H1 (cell line): ENCODE measurements around the gene MEF2A. TPM values are rescaled to one million over a fixed set of nuclear protein-coding genes. Genes with fewer than 3 reads are reported as not detected.

Source experiments
- CTCF ChIA-PET: fragments of 300-600 bp; sonication (Branson Sonifier 250); formaldehyde crosslinking; loops from one replicate; lab custom pipeline; 2021; ENCODE audit not compliant: partially characterized antibody; lab: Charles Lee
- POLR2A ChIA-PET: fragments of 300-600 bp; sonication (Branson Sonifier 250); formaldehyde crosslinking; loops from one replicate; lab custom pipeline; 2021; ENCODE audit warnings: inconsistent platforms; ENCODE audit not compliant: partially characterized antibody; lab: Charles Lee
- DNase-seq, 2 experiments: peaks; one replicate each; pipeline versions ENCODE4 v3.0.0 to v3.0.0-alpha.2; 2010 to 2022; ENCODE audit warnings: low spot score in 2 of 2, low read depth in 1 of 2, mixed read lengths in 1 of 2
- FAIRE-seq: peaks from 2 replicates; lab custom pipeline; 2011; peaks lifted over from hg19 to GRCh38; lab: Jason Lieb, UNC
- H2AFZ ChIP-seq: 2 replicates; pipeline ENCODE4 v1.8.1; 2012; ENCODE audit warnings: low read length, inconsistent platforms
- H2AK5ac ChIP-seq: 2 replicates; pipeline ENCODE4 v1.6.1; 2013; ENCODE audit warnings: low read depth, low read length
- H2BK120ac ChIP-seq: replicated peaks from 2 replicates; pipeline ENCODE3; 2013; ENCODE audit warnings: low read depth, low read length, inconsistent platforms
- H2BK12ac ChIP-seq: 2 replicates; pipeline ENCODE4 v1.6.1; 2013; ENCODE audit warnings: low read depth, low read length
- H2BK15ac ChIP-seq: 2 replicates; pipeline ENCODE4 v1.6.1; 2013; ENCODE audit warnings: low read length
- H2BK20ac ChIP-seq: 2 replicates; pipeline ENCODE4 v1.6.1; 2013; ENCODE audit warnings: low read length
- H2BK5ac ChIP-seq: 2 replicates; pipeline ENCODE4 v1.6.1; 2013; ENCODE audit warnings: low read depth, low read length
- H3K14ac ChIP-seq: 2 replicates; pipeline ENCODE4 v1.6.1; 2013; ENCODE audit warnings: inconsistent platforms; ENCODE audit not compliant: insufficient read length
- H3K18ac ChIP-seq: 2 replicates; pipeline ENCODE4 v1.6.1; 2013; ENCODE audit warnings: low read length; ENCODE audit errors: extremely low read depth
- H3K23ac ChIP-seq: 2 replicates; pipeline ENCODE4 v1.6.1; 2013; ENCODE audit warnings: inconsistent platforms; ENCODE audit not compliant: insufficient read length
- H3K23me2 ChIP-seq: 2 replicates; pipeline ENCODE4 v1.6.1; 2013; ENCODE audit warnings: low read depth, low read length
- H3K27ac ChIP-seq: 2 replicates; pipeline ENCODE4 v1.6.1; 2011; ENCODE audit warnings: low read depth, low read length, inconsistent platforms
- H3K27me3 ChIP-seq, 4 experiments: replicated peaks in 1 of 4; 1 replicate in 1 of 4; 2 replicates in 3 of 4; pipeline versions ENCODE4 v1.6.1 to v1.8.1; 2011 to 2013; ENCODE audit warnings: low read length in 3 of 4, mild to moderate bottlenecking in 3 of 4, inconsistent platforms in 2 of 4, mixed read lengths in 2 of 4, moderate library complexity in 1 of 4; ENCODE audit not compliant: control insufficient read depth in 3 of 4, insufficient read depth in 3 of 4; ENCODE audit errors: extremely low read depth in 1 of 4
- H3K36me3 ChIP-seq, 4 experiments: 2 replicates each; pipeline versions ENCODE4 v1.6.1 to v1.8.1; 2011 to 2013; ENCODE audit warnings: mild to moderate bottlenecking in 4 of 4, low read length in 3 of 4, moderate library complexity in 2 of 4, control low read depth in 1 of 4, inconsistent platforms in 1 of 4; ENCODE audit not compliant: insufficient read depth in 4 of 4, control insufficient read depth in 2 of 4
- H3K4ac ChIP-seq: replicated peaks from 2 replicates; pipeline ENCODE3; 2013; ENCODE audit warnings: low read length, low read depth, mixed read lengths, inconsistent platforms; ENCODE audit not compliant: insufficient read length
- H3K4me1 ChIP-seq, 4 experiments: replicated peaks in 1 of 4; 1 replicate in 1 of 4; 2 replicates in 3 of 4; pipeline versions ENCODE4 v1.6.1 to v1.8.1; 2011 to 2013; ENCODE audit warnings: low read length in 3 of 4, inconsistent platforms in 2 of 4, mixed read lengths in 1 of 4; ENCODE audit not compliant: insufficient read depth in 4 of 4, control insufficient read depth in 3 of 4
- H3K4me2 ChIP-seq, 2 experiments: 2 replicates each; pipeline versions ENCODE4 v1.6.1 to v1.8.1; 2011 to 2013; ENCODE audit warnings: low read depth in 2 of 2, low read length in 2 of 2, control low read depth in 1 of 2, inconsistent platforms in 1 of 2, mild to moderate bottlenecking in 1 of 2; ENCODE audit not compliant: insufficient read depth in 1 of 2
- H3K4me3 ChIP-seq, 4 experiments: fragments of 200-600, 300-600 bp in 1 of 4; sonication (generic), shearing (Covaris generic), sonication (Bioruptor Twin) in 1 of 4; 2 replicates each; pipeline versions ENCODE4 v1.5.1 to v1.8.1; 2011 to 2016; ENCODE audit warnings: low read length in 4 of 4, low read depth in 3 of 4, control low read depth in 2 of 4, inconsistent platforms in 2 of 4, mild to moderate bottlenecking in 2 of 4, mixed read lengths in 1 of 4, moderate library complexity in 1 of 4; ENCODE audit not compliant: insufficient read depth in 2 of 4; ENCODE audit errors: extremely low read depth in 1 of 4
- H3K56ac ChIP-seq: replicated peaks from 2 replicates; pipeline ENCODE3; 2013; ENCODE audit warnings: low read depth, mild to moderate bottlenecking, mixed read lengths, low read length, inconsistent platforms; ENCODE audit not compliant: insufficient read length
- H3K79me1 ChIP-seq: 2 replicates; pipeline ENCODE4 v1.6.1; 2013; ENCODE audit warnings: low read depth, low read length, control low read depth
- H3K79me2 ChIP-seq, 2 experiments: 2 replicates each; pipeline versions ENCODE4 v1.6.1 to v1.8.1; 2012 to 2013; ENCODE audit warnings: low read length in 2 of 2, mild to moderate bottlenecking in 2 of 2, inconsistent platforms in 1 of 2; ENCODE audit not compliant: insufficient read depth in 2 of 2, control insufficient read depth in 1 of 2
- H3K9ac ChIP-seq, 4 experiments: replicated peaks in 1 of 4; 1 replicate in 1 of 4; 2 replicates in 3 of 4; pipeline versions ENCODE4 v1.6.1 to v1.8.1; 2011 to 2013; ENCODE audit warnings: low read depth in 3 of 4, low read length in 3 of 4, control low read depth in 2 of 4, mild to moderate bottlenecking in 2 of 4, moderate library complexity in 2 of 4, inconsistent platforms in 1 of 4; ENCODE audit errors: extremely low read depth in 1 of 4
- H3K9me3 ChIP-seq, 2 experiments: 2 replicates each; pipeline versions ENCODE4 v1.6.1 to v1.8.1; 2012 to 2013; ENCODE audit warnings: mild to moderate bottlenecking in 2 of 2, moderate library complexity in 2 of 2, control low read depth in 1 of 2, inconsistent platforms in 1 of 2, low read depth in 1 of 2, low read length in 1 of 2, mixed read lengths in 1 of 2; ENCODE audit not compliant: insufficient read depth in 2 of 2
- H4K20me1 ChIP-seq, 2 experiments: replicated peaks in 1 of 2; 2 replicates each; pipeline versions ENCODE3 to v1.8.1; 2011 to 2013; ENCODE audit warnings: inconsistent platforms in 2 of 2, low read length in 2 of 2, mild to moderate bottlenecking in 1 of 2; ENCODE audit not compliant: insufficient read depth in 2 of 2, control insufficient read depth in 1 of 2
- H4K5ac ChIP-seq: 2 replicates; pipeline ENCODE4 v1.6.1; 2013; ENCODE audit warnings: low read length, low read depth, mixed read lengths, inconsistent platforms; ENCODE audit not compliant: insufficient read length
- H4K8ac ChIP-seq: 2 replicates; pipeline ENCODE4 v1.8.0; 2013; ENCODE audit warnings: mild to moderate bottlenecking, moderate library complexity, low read length, inconsistent platforms; ENCODE audit not compliant: insufficient read depth; ENCODE audit errors: extremely low read depth
- H4K91ac ChIP-seq: replicated peaks from 2 replicates; pipeline ENCODE3; 2013; ENCODE audit warnings: low read length, mixed read lengths, inconsistent platforms; ENCODE audit not compliant: insufficient read length
- ATF3 ChIP-seq: IDR thresholded peaks from 2 replicates; pipeline ENCODE4 v1.6.1; 2011; ENCODE audit warnings: low read depth, mild to moderate bottlenecking, low read length; ENCODE audit not compliant: insufficient read depth
- CHD1 ChIP-seq: IDR thresholded peaks from 2 replicates; pipeline ENCODE4 v1.6.1; 2012; ENCODE audit warnings: low read depth, low read length, improper control_type of control experiment
- KDM4A ChIP-seq: IDR thresholded peaks from one replicate; pipeline ENCODE4 v1.7.1; 2012; ENCODE audit warnings: low read depth, mild to moderate bottlenecking, moderate library complexity, low read length, inconsistent platforms; ENCODE audit not compliant: severe bottlenecking
- MAFK ChIP-seq: IDR thresholded peaks from 2 replicates; pipeline ENCODE4 v1.6.1; 2012; ENCODE audit warnings: low read depth, mild to moderate bottlenecking, improper control_type of control experiment, low read length
- RXRA ChIP-seq: IDR thresholded peaks from 2 replicates; pipeline ENCODE4 v1.6.1; 2011; ENCODE audit warnings: low read depth, mild to moderate bottlenecking, low read length, moderate library complexity; ENCODE audit not compliant: insufficient read depth
- SP1 ChIP-seq: IDR thresholded peaks from 2 replicates; pipeline ENCODE4 v1.6.1; 2011; ENCODE audit warnings: low read depth, low read length
- SP4 ChIP-seq: IDR thresholded peaks from 2 replicates; pipeline ENCODE4 v1.6.1; 2012; ENCODE audit warnings: low read length, inconsistent platforms
- USF2 ChIP-seq: IDR thresholded peaks from 2 replicates; pipeline ENCODE4 v1.6.1; 2011; ENCODE audit warnings: low read length, improper control_type of control experiment
- WGBS, 2 experiments: shearing (Covaris generic) in 1 of 2; methylation state at CpG; one replicate each; pipeline versions ENCODE4 v1.1.6 to v1.1.7; 2013 to 2015; ENCODE audit warnings: low lambda C conversion rate in 2 of 2, mixed read lengths in 2 of 2, inconsistent platforms in 1 of 2, low coverage in 1 of 2, missing lambda C conversion rate in 1 of 2; ENCODE audit not compliant: insufficient replicate concordance in 2 of 2, insufficient coverage in 1 of 2, insufficient read length in 1 of 2; ENCODE audit errors: extremely low coverage in 1 of 2, missing lambda C conversion rate in 1 of 2; 5-methylcytosine and 5-hydroxymethylcytosine counted together
- polyA plus RNA-seq, 7 experiments: library from polyadenylated mRNA; depleted of rRNA in 3 of 7; stranded (reverse) in 5 of 7; unstranded in 2 of 7; fragments of >200 nt in 5 of 7; fragments of 200-250 nt in 2 of 7; gene quantifications; 1 replicate in 5 of 7; 2 replicates in 1 of 7; 4 replicates in 1 of 7; pipeline versions ENCODE4 v1.2.1 to v1.2.3, GENCODE V29; 2011 to 2013; ENCODE audit warnings: missing spikeins in 2 of 7, mixed read lengths in 2 of 7
- total RNA-seq: library from RNA; stranded (reverse); fragmentation: NEBNext Ultra II Directional; extraction: Animal tissue kit (Norgen Biotek cat#: 25700); gene quantifications from 2 replicates; pipeline ENCODE4 v1.2.1, GENCODE V29; 2021

The MEF2A gene
- total and polyA plus RNA-seq, 2 of the 8 experiments (the other 6 are each of a cell fraction or from before 2014, with no cell fraction given) = 15.6 to 22.5 TPM

DNA sequence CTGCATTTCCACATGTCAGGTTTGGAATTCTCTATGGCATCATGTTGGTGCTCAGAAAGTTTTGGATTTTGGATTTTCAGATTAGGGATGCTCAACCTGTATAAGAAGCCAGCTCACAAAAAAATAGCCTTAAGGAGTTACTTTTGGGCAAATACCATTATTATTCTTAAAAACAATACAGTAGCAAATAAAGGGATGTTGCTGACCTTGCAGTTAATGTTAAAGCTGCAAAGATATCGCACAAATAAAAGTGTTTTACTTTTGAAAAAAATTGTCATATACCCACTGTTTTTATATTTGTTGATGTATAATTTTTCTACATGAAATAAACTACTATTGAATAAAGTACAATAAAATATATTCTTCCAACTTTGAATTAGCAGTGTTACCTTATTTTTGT lies 107.3 kb downstream of the MEF2A start:
- Histone ChIP-seq H4K20me1 (no peaks in the 10 kb centered on the region), H3K9ac (no peak overlapping the region), H4K8ac (no peak overlapping the region), H3K27me3 (no peaks in the 10 kb centered on the region), H3K4ac (no peak overlapping the region), H4K91ac (no peak overlapping the region), H2BK12ac (no peak overlapping the region), H3K27ac (no peak overlapping the region), H4K5ac (no peak overlapping the region), H3K14ac (no peak overlapping the region), H2BK5ac (no peak overlapping the region), H3K56ac (no peak overlapping the region), H3K4me1 (no peaks in the 10 kb centered on the region), H3K4me3 (no peak overlapping the region), H2AFZ (no peak overlapping the region), H2BK120ac (no peak overlapping the region), H3K4me2 (no peak overlapping the region), H3K79me1 (no peaks in the 10 kb centered on the region), H3K79me2 (no peaks in the 10 kb centered on the region), H3K23me2 (no peaks in the 10 kb centered on the region), H3K36me3 (peaks cover 0 to 24% (median 10%) of the 10 kb centered on the region in 4 experiments; a peak in 6 of 8 replicates), H2BK20ac (no peak overlapping the region), H3K23ac (no peak overlapping the region), H3K18ac (no peak overlapping the region), H2AK5ac (no peak overlapping the region), H3K9me3 (no peaks in the 10 kb centered on the region), H2BK15ac (no peak overlapping the region)
- ChIA-PET CTCF (no interaction called here), POLR2A (no interaction called here)
- TF ChIP-seq USF2 (no peak), CHD1 (no peak), KDM4A (no peak), ATF3 (no peak), SP4 (no peak), MAFK (peak; percentile 13; the same call in 1 of the 2 replicates), SP1 (no peak), RXRA (no peak)
- FAIRE-seq = no peak
- no peak for DNase-seq
- 97% methylated on average over 1 of the region's 1 CpG; no CpG with 5 or more reads in 1 of the 2 experiments for WGBS, 2 experiments
